HEK293 (cell line): ENCODE results near the gene PTPRG.

Experiments
- CTCF ChIA-PET: fragments of 350-600 bp; formaldehyde crosslinking; extraction: SDS; loops from one replicate; lab custom pipeline; 2021; ENCODE audit warnings: antibody characterized with exemption; lab: Yijun Ruan, JAX
- POLR2A ChIA-PET: fragments of 300-600 bp; formaldehyde crosslinking; extraction: SDS; loops from one replicate; lab custom pipeline; 2020; ENCODE audit warnings: antibody characterized with exemption, inconsistent platforms; lab: Yijun Ruan, JAX
- H3K27ac ChIP-seq: fragments of 200-500 bp; sonication (Bioruptor generic); 2 replicates; pipeline ENCODE4 v1.5.1; 2014; ENCODE audit warnings: low read depth, low read length, control low read depth, inconsistent platforms; ENCODE audit errors: extremely low read depth
- H3K36me3 ChIP-seq, 2 experiments: fragments of 200-500 bp in 1 of 2; sonication (Bioruptor generic) in 1 of 2; 1 replicate in 1 of 2; 2 replicates in 1 of 2; pipeline ENCODE4 v1.5.1; 2014 to 2017; ENCODE audit warnings: inconsistent platforms in 2 of 2, low read length in 2 of 2; ENCODE audit not compliant: control insufficient read depth in 2 of 2, insufficient read depth in 1 of 2
- H3K4me1 ChIP-seq: fragments of 200-500 bp; sonication (Bioruptor generic); 2 replicates; pipeline ENCODE4 v1.5.1; 2014; ENCODE audit warnings: mild to moderate bottlenecking, low read length, inconsistent platforms; ENCODE audit not compliant: control insufficient read depth, insufficient read depth
- H3K4me3 ChIP-seq: 2 replicates; pipeline ENCODE4 v1.5.1; 2011; ENCODE audit warnings: low read depth, mild to moderate bottlenecking, control low read depth, low read length, moderate library complexity
- H3K9me3 ChIP-seq: fragments of 200-500 bp; sonication (Bioruptor generic); 2 replicates; pipeline ENCODE4 v1.5.1; 2014; ENCODE audit warnings: low read depth, low read length, inconsistent platforms; ENCODE audit not compliant: control insufficient read depth, insufficient read depth
- GLIS1 ChIP-seq: fragments of 450-650 bp; formaldehyde crosslinking; IDR thresholded peaks from 2 replicates; pipeline ENCODE4 v1.5.1; 2016; ENCODE audit warnings: missing biosample characterization, missing genetic modification characterization
- HOXD13 ChIP-seq: sonication (generic); formaldehyde crosslinking; IDR thresholded peaks from 2 replicates; pipeline ENCODE4 v1.8.0; 2022; ENCODE audit warnings: missing genetic modification reagents, borderline replicate concordance
- MZF1 ChIP-seq: fragments of 450-650 bp; formaldehyde crosslinking; IDR thresholded peaks from 2 replicates; pipeline ENCODE4 v1.5.1; 2017; ENCODE audit warnings: missing biosample characterization, missing genetic modification characterization, borderline replicate concordance
- SP3 ChIP-seq: fragments of 450-650 bp; formaldehyde crosslinking; IDR thresholded peaks from 2 replicates; pipeline ENCODE4 v1.5.1; 2016; ENCODE audit warnings: missing biosample characterization, missing genetic modification characterization
- SP7 ChIP-seq: fragments of 450-650 bp; formaldehyde crosslinking; IDR thresholded peaks from 2 replicates; pipeline ENCODE4 v1.5.1; 2016; ENCODE audit warnings: missing biosample characterization, missing genetic modification characterization
- ZNF114 ChIP-seq: fragments of 450-650 bp; formaldehyde crosslinking; IDR thresholded peaks from 2 replicates; pipeline ENCODE4 v1.5.0; 2017; ENCODE audit warnings: missing biosample characterization, missing genetic modification characterization
- ZNF510 ChIP-seq: fragments of 450-650 bp; formaldehyde crosslinking; IDR thresholded peaks from 2 replicates; pipeline ENCODE4 v1.5.1; 2018; ENCODE audit warnings: mild to moderate bottlenecking, missing genetic modification characterization, missing biosample characterization; ENCODE audit not compliant: insufficient replicate concordance
- ZNF654 ChIP-seq: fragments of 450-650 bp; formaldehyde crosslinking; IDR thresholded peaks from 2 replicates; pipeline ENCODE4 v1.5.1; 2016; ENCODE audit warnings: low read depth, missing biosample characterization, missing genetic modification characterization
- ZNF670 ChIP-seq: fragments of 450-650 bp; formaldehyde crosslinking; IDR thresholded peaks from 2 replicates; pipeline ENCODE4 v1.5.1; 2016; ENCODE audit warnings: missing biosample characterization, missing genetic modification characterization, low read depth
- TF ChIP-seq, protein P1 (sequence below): fragments of 450-650 bp; formaldehyde crosslinking; IDR thresholded peaks from 2 replicates; pipeline ENCODE4 v1.5.1; 2017; ENCODE audit warnings: missing biosample characterization, missing genetic modification characterization
- TF ChIP-seq, protein P2 (sequence below): fragments of 450-650 bp; formaldehyde crosslinking; IDR thresholded peaks from 2 replicates; pipeline ENCODE4 v1.5.1; 2017; ENCODE audit warnings: missing biosample characterization, missing genetic modification characterization
- TF ChIP-seq, protein P3 (sequence below): fragments of 450-650 bp; formaldehyde crosslinking; IDR thresholded peaks from 2 replicates; pipeline ENCODE4 v1.5.0; 2017; ENCODE audit warnings: missing biosample characterization, missing genetic modification characterization, borderline replicate concordance
- TF ChIP-seq, protein P4 (sequence below): fragments of 450-650 bp; formaldehyde crosslinking; IDR thresholded peaks from 2 replicates; pipeline ENCODE4 v1.5.1; 2017; ENCODE audit warnings: missing biosample characterization, missing genetic modification characterization
- TF ChIP-seq, protein P5 (sequence below): fragments of 450-650 bp; formaldehyde crosslinking; IDR thresholded peaks from 2 replicates; pipeline ENCODE4 v1.5.1; 2016; ENCODE audit warnings: missing biosample characterization, missing genetic modification characterization

The PTPRG gene

DNA sequence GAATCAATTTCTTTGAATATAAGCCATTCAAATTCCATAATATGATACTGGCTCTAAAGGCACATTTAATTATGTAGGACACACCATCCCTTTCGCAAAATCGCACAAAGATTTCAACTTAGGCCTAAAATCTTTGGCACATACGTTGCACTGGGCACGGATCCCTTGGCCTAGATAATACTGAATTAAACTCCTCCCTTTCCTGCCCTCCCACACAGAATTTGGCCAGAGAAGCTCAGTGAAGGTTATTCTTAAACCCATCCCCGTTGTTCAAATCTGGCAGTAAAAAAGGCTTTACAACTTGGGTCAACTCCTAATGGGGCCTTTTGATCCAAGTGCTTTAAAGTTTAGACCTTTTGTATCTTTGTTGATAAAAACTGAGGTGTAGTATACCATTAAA, 247.2 kb downstream of the PTPRG start:
- CTCF ChIA-PET: interaction anchor here (1.0 kb wide), 2 partner anchors 128 to 170 kb away, joined by 3 read pairs; no protein-coding TSS in a partner anchor
- H3K27ac ChIP-seq: peak overlapping the region; percentile 51

DNA sequence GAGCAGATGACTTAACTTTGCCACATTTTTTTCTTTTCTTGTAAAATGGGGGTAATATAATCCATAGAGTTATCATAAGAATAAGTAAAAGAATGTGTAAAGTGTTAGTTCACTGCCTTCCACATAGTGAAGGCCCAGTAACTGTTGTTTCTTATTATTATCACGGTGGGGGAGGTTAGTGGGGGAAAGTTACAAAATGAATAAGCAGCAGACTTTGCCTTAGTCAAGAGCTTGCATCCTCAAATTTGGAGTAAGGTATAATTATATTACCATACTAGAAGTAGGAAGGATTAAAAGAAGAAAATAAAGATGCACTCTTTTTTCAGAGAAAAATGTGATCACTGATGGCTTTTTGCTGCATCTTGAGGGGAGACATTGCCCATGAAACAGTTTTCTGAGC, 247.6 kb downstream of the PTPRG start:
- POLR2A ChIA-PET: no interaction called here
- 0 out of 2 replicates have a peak, but pooled peaks have one; percentile 1 for TF ChIP-seq GLIS1 (tag by site-specific recombination)
- no peak for TF ChIP-seq HOXD13 (CRISPR knock-in tag)
- TF ChIP-seq, protein P1, sequence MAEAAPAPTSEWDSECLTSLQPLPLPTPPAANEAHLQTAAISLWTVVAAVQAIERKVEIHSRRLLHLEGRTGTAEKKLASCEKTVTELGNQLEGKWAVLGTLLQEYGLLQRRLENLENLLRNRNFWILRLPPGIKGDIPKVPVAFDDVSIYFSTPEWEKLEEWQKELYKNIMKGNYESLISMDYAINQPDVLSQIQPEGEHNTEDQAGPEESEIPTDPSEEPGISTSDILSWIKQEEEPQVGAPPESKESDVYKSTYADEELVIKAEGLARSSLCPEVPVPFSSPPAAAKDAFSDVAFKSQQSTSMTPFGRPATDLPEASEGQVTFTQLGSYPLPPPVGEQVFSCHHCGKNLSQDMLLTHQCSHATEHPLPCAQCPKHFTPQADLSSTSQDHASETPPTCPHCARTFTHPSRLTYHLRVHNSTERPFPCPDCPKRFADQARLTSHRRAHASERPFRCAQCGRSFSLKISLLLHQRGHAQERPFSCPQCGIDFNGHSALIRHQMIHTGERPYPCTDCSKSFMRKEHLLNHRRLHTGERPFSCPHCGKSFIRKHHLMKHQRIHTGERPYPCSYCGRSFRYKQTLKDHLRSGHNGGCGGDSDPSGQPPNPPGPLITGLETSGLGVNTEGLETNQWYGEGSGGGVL (tag by site-specific recombination): peak; percentile 59
- peak; percentile 65; the same call in 1 of the 2 replicates for TF ChIP-seq SP7
- TF ChIP-seq, protein P2, sequence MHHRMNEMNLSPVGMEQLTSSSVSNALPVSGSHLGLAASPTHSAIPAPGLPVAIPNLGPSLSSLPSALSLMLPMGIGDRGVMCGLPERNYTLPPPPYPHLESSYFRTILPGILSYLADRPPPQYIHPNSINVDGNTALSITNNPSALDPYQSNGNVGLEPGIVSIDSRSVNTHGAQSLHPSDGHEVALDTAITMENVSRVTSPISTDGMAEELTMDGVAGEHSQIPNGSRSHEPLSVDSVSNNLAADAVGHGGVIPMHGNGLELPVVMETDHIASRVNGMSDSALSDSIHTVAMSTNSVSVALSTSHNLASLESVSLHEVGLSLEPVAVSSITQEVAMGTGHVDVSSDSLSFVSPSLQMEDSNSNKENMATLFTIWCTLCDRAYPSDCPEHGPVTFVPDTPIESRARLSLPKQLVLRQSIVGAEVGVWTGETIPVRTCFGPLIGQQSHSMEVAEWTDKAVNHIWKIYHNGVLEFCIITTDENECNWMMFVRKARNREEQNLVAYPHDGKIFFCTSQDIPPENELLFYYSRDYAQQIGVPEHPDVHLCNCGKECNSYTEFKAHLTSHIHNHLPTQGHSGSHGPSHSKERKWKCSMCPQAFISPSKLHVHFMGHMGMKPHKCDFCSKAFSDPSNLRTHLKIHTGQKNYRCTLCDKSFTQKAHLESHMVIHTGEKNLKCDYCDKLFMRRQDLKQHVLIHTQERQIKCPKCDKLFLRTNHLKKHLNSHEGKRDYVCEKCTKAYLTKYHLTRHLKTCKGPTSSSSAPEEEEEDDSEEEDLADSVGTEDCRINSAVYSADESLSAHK (tag by site-specific recombination): peak; percentile 64; the same call in 1 of the 2 replicates
- Histone ChIP-seq H3K36me3 (no peaks in the 10 kb centered on the region), H3K4me3 (no peak overlapping the region), H3K4me1 (peaks cover 36% of the 10 kb centered on the region), H3K9me3 (no peaks in the 10 kb centered on the region), H3K27ac (no peak overlapping the region)
- CTCF ChIA-PET: interaction anchor here (1.0 kb wide), 1 partner anchor 170 kb away, joined by 3 read pairs; no protein-coding TSS in a partner anchor

More for the DNA sequence above, 247.2 kb downstream of the PTPRG start:
- Histone ChIP-seq H3K4me3 (no peak overlapping the region), H3K4me1 (peaks cover 36% of the 10 kb centered on the region), H3K9me3 (no peaks in the 10 kb centered on the region)
- POLR2A ChIA-PET: interaction anchor here (1.3 kb wide), 1 partner anchor 248 kb away, joined by 6 read pairs; no protein-coding TSS in a partner anchor
- no peak for TF ChIP-seq ZNF654
- TF ChIP-seq, protein P3, sequence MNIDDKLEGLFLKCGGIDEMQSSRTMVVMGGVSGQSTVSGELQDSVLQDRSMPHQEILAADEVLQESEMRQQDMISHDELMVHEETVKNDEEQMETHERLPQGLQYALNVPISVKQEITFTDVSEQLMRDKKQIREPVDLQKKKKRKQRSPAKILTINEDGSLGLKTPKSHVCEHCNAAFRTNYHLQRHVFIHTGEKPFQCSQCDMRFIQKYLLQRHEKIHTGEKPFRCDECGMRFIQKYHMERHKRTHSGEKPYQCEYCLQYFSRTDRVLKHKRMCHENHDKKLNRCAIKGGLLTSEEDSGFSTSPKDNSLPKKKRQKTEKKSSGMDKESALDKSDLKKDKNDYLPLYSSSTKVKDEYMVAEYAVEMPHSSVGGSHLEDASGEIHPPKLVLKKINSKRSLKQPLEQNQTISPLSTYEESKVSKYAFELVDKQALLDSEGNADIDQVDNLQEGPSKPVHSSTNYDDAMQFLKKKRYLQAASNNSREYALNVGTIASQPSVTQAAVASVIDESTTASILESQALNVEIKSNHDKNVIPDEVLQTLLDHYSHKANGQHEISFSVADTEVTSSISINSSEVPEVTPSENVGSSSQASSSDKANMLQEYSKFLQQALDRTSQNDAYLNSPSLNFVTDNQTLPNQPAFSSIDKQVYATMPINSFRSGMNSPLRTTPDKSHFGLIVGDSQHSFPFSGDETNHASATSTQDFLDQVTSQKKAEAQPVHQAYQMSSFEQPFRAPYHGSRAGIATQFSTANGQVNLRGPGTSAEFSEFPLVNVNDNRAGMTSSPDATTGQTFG (tag by site-specific recombination): no peak
- TF ChIP-seq, protein P4, sequence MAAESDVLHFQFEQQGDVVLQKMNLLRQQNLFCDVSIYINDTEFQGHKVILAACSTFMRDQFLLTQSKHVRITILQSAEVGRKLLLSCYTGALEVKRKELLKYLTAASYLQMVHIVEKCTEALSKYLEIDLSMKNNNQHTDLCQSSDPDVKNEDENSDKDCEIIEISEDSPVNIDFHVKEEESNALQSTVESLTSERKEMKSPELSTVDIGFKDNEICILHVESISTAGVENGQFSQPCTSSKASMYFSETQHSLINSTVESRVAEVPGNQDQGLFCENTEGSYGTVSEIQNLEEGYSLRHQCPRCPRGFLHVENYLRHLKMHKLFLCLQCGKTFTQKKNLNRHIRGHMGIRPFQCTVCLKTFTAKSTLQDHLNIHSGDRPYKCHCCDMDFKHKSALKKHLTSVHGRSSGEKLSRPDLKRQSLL: no peak
- TF ChIP-seq ZNF510: no peak
- TF ChIP-seq, protein P5, sequence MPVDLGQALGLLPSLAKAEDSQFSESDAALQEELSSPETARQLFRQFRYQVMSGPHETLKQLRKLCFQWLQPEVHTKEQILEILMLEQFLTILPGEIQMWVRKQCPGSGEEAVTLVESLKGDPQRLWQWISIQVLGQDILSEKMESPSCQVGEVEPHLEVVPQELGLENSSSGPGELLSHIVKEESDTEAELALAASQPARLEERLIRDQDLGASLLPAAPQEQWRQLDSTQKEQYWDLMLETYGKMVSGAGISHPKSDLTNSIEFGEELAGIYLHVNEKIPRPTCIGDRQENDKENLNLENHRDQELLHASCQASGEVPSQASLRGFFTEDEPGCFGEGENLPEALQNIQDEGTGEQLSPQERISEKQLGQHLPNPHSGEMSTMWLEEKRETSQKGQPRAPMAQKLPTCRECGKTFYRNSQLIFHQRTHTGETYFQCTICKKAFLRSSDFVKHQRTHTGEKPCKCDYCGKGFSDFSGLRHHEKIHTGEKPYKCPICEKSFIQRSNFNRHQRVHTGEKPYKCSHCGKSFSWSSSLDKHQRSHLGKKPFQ (tag by site-specific recombination): no peak
- TF ChIP-seq ZNF114 (tag by site-specific recombination): no peak
- TF ChIP-seq MZF1 (tag by site-specific recombination): 0 out of 2 replicates have a peak, but pooled peaks have one; percentile 33
- TF ChIP-seq GLIS1 (tag by site-specific recombination): 0 out of 2 replicates have a peak, but pooled peaks have one; percentile 7
- 0 out of 2 replicates have a peak, but pooled peaks have one; percentile 14 for TF ChIP-seq SP3
- TF ChIP-seq ZNF670: no peak
- TF ChIP-seq, all 188 proteins: peak for 3
- H3K36me3 ChIP-seq: no peaks in the 10 kb centered on the region
